ENCODE results near the gene EPS15. TPM values are rescaled to one million over a fixed set of nuclear protein-coding genes. Genes with fewer than 3 reads are reported as not detected.
"Not testable (repeated sequence)": the region's sequence is repeated elsewhere in the genome, so short reads cannot be mapped to it uniquely, and the experiment has no call there.

EPS15 gene
- total RNA-seq, 1 experiment from 2014 or later, result 9.3 TPM

- no peak for DNase-seq
- Histone ChIP-seq H3K27me3 (no peaks in the 10 kb centered on the region), H3K36me3 (no peaks in the 10 kb centered on the region; the same call in 1 of the 2 replicates), H3K9me3 (no peaks in the 10 kb centered on the region), H3K4me3 (no peak overlapping the region)
These were observed 91.6 kb downstream of the EPS15 start for GRCh38 chr1:51427438-51427837.

- no peak for DNase-seq
- H3K27me3 ChIP-seq, result no peaks in the 10 kb centered on the region
- H3K36me3 ChIP-seq, result peaks cover 4% of the 10 kb centered on the region
These were observed 93.1 kb downstream of the EPS15 start for GRCh38 chr1:51425955-51426354.

GRCh38 chr1:51425273-51425672, 93.8 kb downstream of the EPS15 start:
- Histone ChIP-seq H3K27me3 (no peaks in the 10 kb centered on the region), H3K4me3 (no peak overlapping the region), H3K9me3 (no peaks in the 10 kb centered on the region), H3K36me3 (peaks cover 4% of the 10 kb centered on the region)
- DNase-seq, result no peak

More at GRCh38 chr1:51425955-51426354, 93.1 kb downstream of the EPS15 start:
- H3K9me3 ChIP-seq, result no peaks in the 10 kb centered on the region
- no peak overlapping the region for H3K4me3 ChIP-seq

GRCh38 chr1:51423073-51423821, 95.8 kb downstream of the EPS15 start:
- Histone ChIP-seq H3K36me3 (peaks cover 4% of the 10 kb centered on the region), H3K9me3 (no peaks in the 10 kb centered on the region), H3K4me3 (no peak overlapping the region), H3K27me3 (no peaks in the 10 kb centered on the region)
- no peak for DNase-seq

DNA sequence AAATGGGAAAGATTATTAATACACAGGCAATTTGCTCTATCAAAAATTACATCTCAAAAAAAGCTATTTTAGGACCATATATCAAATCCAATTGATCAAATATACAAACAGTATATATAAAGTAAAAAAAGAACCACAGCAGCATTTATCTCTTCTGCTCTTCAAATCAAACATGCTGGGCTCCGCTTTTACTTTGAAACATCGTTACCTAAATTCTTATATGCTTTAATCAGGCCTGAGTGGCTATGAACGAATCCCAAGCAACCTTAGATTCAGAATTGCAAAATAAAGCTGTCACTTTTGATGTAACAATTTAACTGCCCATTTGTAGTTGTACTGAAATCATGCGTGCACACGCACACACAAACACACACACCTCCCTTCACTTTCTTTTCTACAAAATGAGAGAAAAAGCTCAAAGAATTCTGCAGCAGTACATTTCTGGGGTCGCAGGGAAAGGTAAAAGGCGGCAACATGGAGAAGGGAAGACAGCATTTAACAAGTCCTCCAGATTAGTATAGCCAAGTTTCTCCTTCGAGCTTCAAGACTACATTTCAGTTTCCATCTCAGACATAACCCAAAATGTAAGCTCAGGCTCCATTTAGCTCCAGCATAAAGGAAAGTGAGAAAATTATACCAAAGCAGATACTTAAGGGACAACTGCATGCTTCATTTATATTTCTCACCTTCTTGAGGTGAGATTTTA, 96.5 kb downstream of the EPS15 start:
- H3K4me3 ChIP-seq, result no peak overlapping the region
- H3K9me3 ChIP-seq, result no peaks in the 10 kb centered on the region
- H3K36me3 ChIP-seq, result peaks cover 4% of the 10 kb centered on the region
- DNase-seq, result no peak
- H3K27me3 ChIP-seq, result no peaks in the 10 kb centered on the region

GRCh38 chr1:51421964-51422363, 97.1 kb downstream of the EPS15 start:
- Histone ChIP-seq H3K9me3 (no peaks in the 10 kb centered on the region), H3K4me3 (no peak overlapping the region), H3K36me3 (peaks cover 4% of the 10 kb centered on the region), H3K27me3 (no peaks in the 10 kb centered on the region)
- no peak for DNase-seq

- no peak for DNase-seq
- Histone ChIP-seq H3K27me3 (no peaks in the 10 kb centered on the region), H3K36me3 (peaks cover 4% of the 10 kb centered on the region), H3K9me3 (no peaks in the 10 kb centered on the region), H3K4me3 (no peak overlapping the region)
These were observed 98.0 kb downstream of the EPS15 start for GRCh38 chr1:51420867-51421627.

- Histone ChIP-seq H3K4me3 (no peak overlapping the region), H3K27me3 (no peaks in the 10 kb centered on the region), H3K36me3 (peaks cover 4% of the 10 kb centered on the region), H3K9me3 (no peaks in the 10 kb centered on the region)
- DNase-seq, result no peak
These were observed 100.6 kb downstream of the EPS15 start for GRCh38 chr1:51418384-51418959.

DNA sequence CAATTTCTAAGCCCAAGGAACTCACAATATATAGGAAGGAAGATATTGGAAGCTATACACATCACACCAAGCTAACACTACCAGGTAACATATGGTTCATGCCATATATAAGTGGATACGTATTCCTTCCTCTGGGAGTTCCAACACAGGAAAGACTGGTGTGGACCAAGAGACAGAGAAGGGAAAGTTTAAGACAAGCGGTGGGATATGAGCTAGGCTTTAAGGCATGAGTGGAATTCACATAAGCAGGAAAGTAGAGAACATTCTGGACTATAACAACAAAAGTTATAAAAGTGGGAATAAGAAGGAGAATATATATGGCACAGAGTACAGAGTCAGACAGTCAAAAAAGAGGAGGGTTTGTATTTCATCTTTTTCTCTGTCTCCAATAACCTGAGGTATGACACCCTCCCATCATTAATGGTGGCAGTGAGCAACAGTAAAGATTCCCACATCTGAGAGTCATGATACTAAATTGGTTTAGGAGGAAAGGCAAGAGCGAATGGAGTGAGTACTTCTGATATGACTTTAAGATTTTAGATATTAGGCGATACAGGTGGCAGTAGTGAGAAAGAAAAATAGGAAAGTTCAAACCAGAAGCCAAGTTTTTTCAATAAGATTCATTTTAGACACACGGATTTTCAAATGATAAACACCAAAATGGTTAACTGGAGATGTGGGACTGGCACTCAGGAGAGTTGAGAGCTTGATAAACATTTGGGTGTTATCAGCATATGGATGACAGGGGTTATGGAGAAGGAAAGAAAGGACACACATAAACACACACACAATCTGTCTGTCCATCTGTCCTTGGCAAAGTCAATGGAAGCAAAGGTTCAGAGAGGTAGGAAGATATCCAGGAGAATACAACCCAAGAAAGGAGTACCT, 101.3 kb downstream of the EPS15 start:
- no peaks in the 10 kb centered on the region for H3K9me3 ChIP-seq
- DNase-seq, result no peak
- peaks cover 4% of the 10 kb centered on the region for H3K36me3 ChIP-seq
- no peak overlapping the region for H3K4me3 ChIP-seq
- H3K27me3 ChIP-seq, result no peaks in the 10 kb centered on the region

GRCh38 chr1:51416910-51417309, 102.2 kb downstream of the EPS15 start:
- no peaks in the 10 kb centered on the region for H3K9me3 ChIP-seq
- no peak for DNase-seq
- H3K36me3 ChIP-seq, result peaks cover 4% of the 10 kb centered on the region
- no peaks in the 10 kb centered on the region for H3K27me3 ChIP-seq
- H3K4me3 ChIP-seq, result no peak overlapping the region

GRCh38 chr1:51415963-51416362, 103.1 kb downstream of the EPS15 start:
- Histone ChIP-seq H3K4me3 (no peak overlapping the region), H3K27me3 (no peaks in the 10 kb centered on the region), H3K36me3 (no peaks in the 10 kb centered on the region), H3K9me3 (no peaks in the 10 kb centered on the region)
- no peak for DNase-seq

DNA sequence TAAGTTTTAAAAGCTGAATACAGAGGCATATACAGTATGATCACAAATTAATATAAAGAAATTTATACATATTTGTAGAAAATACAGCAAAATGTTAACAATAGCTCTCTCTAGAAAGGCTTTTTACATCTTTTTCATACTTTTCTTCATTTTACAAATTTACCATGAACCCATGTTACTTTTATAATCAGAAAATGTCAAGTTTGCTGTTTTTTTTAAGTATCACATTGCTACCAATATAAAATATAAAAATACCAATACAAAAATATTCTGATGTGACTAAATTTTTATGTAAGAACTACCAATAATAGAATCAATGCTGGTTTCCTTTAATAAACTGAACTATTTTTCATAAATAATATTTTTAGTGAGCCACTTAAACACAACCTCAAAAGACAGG, 104.3 kb downstream of the EPS15 start:
- Histone ChIP-seq H3K9me3 (no peaks in the 10 kb centered on the region), H3K27me3 (no peaks in the 10 kb centered on the region), H3K36me3 (no peaks in the 10 kb centered on the region), H3K4me3 (no peak overlapping the region)
- no peak for DNase-seq

DNA sequence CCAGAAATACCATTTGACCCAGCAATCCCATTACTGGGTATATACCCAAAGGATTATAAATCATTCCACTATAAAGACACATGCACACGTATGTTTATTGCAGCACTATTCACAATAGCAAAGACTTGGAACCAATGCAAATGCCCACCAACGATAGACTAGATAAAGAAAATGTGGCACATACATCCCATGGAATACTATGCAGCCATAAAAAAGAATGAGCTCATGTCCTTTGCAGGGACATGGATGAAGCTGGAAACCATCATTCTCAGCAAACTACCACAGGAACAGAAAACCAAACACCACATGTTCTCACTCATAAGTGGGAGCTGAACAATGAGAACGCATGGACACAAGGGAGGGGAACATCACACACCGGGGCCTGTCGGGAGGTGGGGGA, 107.2 kb downstream of the EPS15 start:
- peaks cover 10% of the 10 kb centered on the region for H3K36me3 ChIP-seq
- DNase-seq, H3K9me3 ChIP-seq, H3K27me3 ChIP-seq, H3K4me3 ChIP-seq: not testable (repeated sequence)

DNA sequence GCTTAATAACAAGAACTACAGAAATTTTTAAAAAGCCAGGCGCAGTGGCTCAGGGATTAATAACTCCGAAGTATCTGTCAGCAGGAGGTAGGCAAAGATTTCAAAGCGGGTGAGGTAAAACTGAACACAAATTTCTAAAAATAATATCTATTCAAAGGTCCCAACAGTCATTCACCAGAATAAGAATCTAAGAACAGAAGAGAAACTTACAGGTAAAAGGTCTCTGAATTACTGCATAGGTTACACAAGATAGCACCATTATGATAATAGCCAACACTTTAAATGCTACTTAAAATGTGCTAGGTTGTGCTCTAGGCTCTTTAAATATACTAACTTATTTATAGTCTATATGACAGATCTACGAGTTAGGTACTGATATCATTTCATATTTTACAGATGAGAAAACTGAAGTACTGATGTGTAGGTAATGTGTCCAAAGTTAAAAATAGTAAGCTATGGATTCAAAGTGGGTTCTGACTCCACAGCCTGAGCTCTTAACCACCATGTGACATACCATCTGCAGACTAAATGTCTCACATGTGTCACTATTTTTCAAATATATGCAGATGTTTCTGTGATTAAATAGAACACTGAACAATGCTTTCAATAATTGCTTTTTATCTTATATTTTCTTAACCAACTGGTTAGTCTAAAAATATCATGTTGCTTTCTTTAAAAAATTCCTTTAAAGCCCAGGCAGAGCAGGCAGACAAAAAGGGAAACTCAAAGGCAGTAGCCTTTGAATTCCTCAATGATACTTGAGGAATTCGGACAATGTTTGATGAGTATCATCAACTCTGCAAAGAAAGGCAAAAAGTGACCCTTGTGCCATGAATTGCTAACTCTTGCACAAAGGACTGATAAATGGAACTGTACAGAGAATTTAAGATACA, 108.3 kb downstream of the EPS15 start:
- H3K27me3 ChIP-seq, result no peaks in the 10 kb centered on the region
- H3K4me3 ChIP-seq, result no peak overlapping the region
- H3K36me3 ChIP-seq, result peaks cover 15% of the 10 kb centered on the region
- no peak for DNase-seq
- no peaks in the 10 kb centered on the region for H3K9me3 ChIP-seq

- not testable (repeated sequence) for H3K27me3 ChIP-seq, H3K4me3 ChIP-seq, H3K9me3 ChIP-seq, DNase-seq
- peaks cover 17% of the 10 kb centered on the region for H3K36me3 ChIP-seq
These were observed 109.1 kb downstream of the EPS15 start for GRCh38 chr1:51409755-51410541.

Measured in MG63 (cell line).